H1 (cell line): ENCODE data around the gene SAP30L. TPM values are rescaled to one million over a fixed set of nuclear protein-coding genes. Genes with fewer than 3 reads are reported as not detected.

Source experiments
- CTCF ChIA-PET: fragments of 300-600 bp; sonication (Branson Sonifier 250); formaldehyde crosslinking; loops from one replicate; lab custom pipeline; 2021; ENCODE audit not compliant: partially characterized antibody; lab: Charles Lee
- POLR2A ChIA-PET: fragments of 300-600 bp; sonication (Branson Sonifier 250); formaldehyde crosslinking; loops from one replicate; lab custom pipeline; 2021; ENCODE audit warnings: inconsistent platforms; ENCODE audit not compliant: partially characterized antibody; lab: Charles Lee
- DNase-seq, 2 experiments: peaks; one replicate each; pipeline versions ENCODE4 v3.0.0 to v3.0.0-alpha.2; 2010 to 2022; ENCODE audit warnings: low spot score in 2 of 2, low read depth in 1 of 2, mixed read lengths in 1 of 2
- FAIRE-seq: peaks from 2 replicates; lab custom pipeline; 2011; peaks lifted over from hg19 to GRCh38; lab: Jason Lieb, UNC
- H2AFZ ChIP-seq: 2 replicates; pipeline ENCODE4 v1.8.1; 2012; ENCODE audit warnings: low read length, inconsistent platforms
- H2AK5ac ChIP-seq: 2 replicates; pipeline ENCODE4 v1.6.1; 2013; ENCODE audit warnings: low read depth, low read length
- H2BK120ac ChIP-seq: replicated peaks from 2 replicates; pipeline ENCODE3; 2013; ENCODE audit warnings: low read depth, low read length, inconsistent platforms
- H2BK12ac ChIP-seq: 2 replicates; pipeline ENCODE4 v1.6.1; 2013; ENCODE audit warnings: low read depth, low read length
- H2BK15ac ChIP-seq: 2 replicates; pipeline ENCODE4 v1.6.1; 2013; ENCODE audit warnings: low read length
- H2BK20ac ChIP-seq: 2 replicates; pipeline ENCODE4 v1.6.1; 2013; ENCODE audit warnings: low read length
- H2BK5ac ChIP-seq: 2 replicates; pipeline ENCODE4 v1.6.1; 2013; ENCODE audit warnings: low read depth, low read length
- H3K14ac ChIP-seq: 2 replicates; pipeline ENCODE4 v1.6.1; 2013; ENCODE audit warnings: inconsistent platforms; ENCODE audit not compliant: insufficient read length
- H3K18ac ChIP-seq: 2 replicates; pipeline ENCODE4 v1.6.1; 2013; ENCODE audit warnings: low read length; ENCODE audit errors: extremely low read depth
- H3K23ac ChIP-seq: 2 replicates; pipeline ENCODE4 v1.6.1; 2013; ENCODE audit warnings: inconsistent platforms; ENCODE audit not compliant: insufficient read length
- H3K23me2 ChIP-seq: 2 replicates; pipeline ENCODE4 v1.6.1; 2013; ENCODE audit warnings: low read depth, low read length
- H3K27ac ChIP-seq: 2 replicates; pipeline ENCODE4 v1.6.1; 2011; ENCODE audit warnings: low read depth, low read length, inconsistent platforms
- H3K27me3 ChIP-seq, 4 experiments: replicated peaks in 1 of 4; 1 replicate in 1 of 4; 2 replicates in 3 of 4; pipeline versions ENCODE4 v1.6.1 to v1.8.1; 2011 to 2013; ENCODE audit warnings: low read length in 3 of 4, mild to moderate bottlenecking in 3 of 4, inconsistent platforms in 2 of 4, mixed read lengths in 2 of 4, moderate library complexity in 1 of 4; ENCODE audit not compliant: control insufficient read depth in 3 of 4, insufficient read depth in 3 of 4; ENCODE audit errors: extremely low read depth in 1 of 4
- H3K36me3 ChIP-seq, 4 experiments: 2 replicates each; pipeline versions ENCODE4 v1.6.1 to v1.8.1; 2011 to 2013; ENCODE audit warnings: mild to moderate bottlenecking in 4 of 4, low read length in 3 of 4, moderate library complexity in 2 of 4, control low read depth in 1 of 4, inconsistent platforms in 1 of 4; ENCODE audit not compliant: insufficient read depth in 4 of 4, control insufficient read depth in 2 of 4
- H3K4ac ChIP-seq: replicated peaks from 2 replicates; pipeline ENCODE3; 2013; ENCODE audit warnings: low read length, low read depth, mixed read lengths, inconsistent platforms; ENCODE audit not compliant: insufficient read length
- H3K4me1 ChIP-seq, 4 experiments: replicated peaks in 1 of 4; 1 replicate in 1 of 4; 2 replicates in 3 of 4; pipeline versions ENCODE4 v1.6.1 to v1.8.1; 2011 to 2013; ENCODE audit warnings: low read length in 3 of 4, inconsistent platforms in 2 of 4, mixed read lengths in 1 of 4; ENCODE audit not compliant: insufficient read depth in 4 of 4, control insufficient read depth in 3 of 4
- H3K4me2 ChIP-seq, 2 experiments: 2 replicates each; pipeline versions ENCODE4 v1.6.1 to v1.8.1; 2011 to 2013; ENCODE audit warnings: low read depth in 2 of 2, low read length in 2 of 2, control low read depth in 1 of 2, inconsistent platforms in 1 of 2, mild to moderate bottlenecking in 1 of 2; ENCODE audit not compliant: insufficient read depth in 1 of 2
- H3K4me3 ChIP-seq, 4 experiments: fragments of 200-600, 300-600 bp in 1 of 4; sonication (generic), shearing (Covaris generic), sonication (Bioruptor Twin) in 1 of 4; 2 replicates each; pipeline versions ENCODE4 v1.5.1 to v1.8.1; 2011 to 2016; ENCODE audit warnings: low read length in 4 of 4, low read depth in 3 of 4, control low read depth in 2 of 4, inconsistent platforms in 2 of 4, mild to moderate bottlenecking in 2 of 4, mixed read lengths in 1 of 4, moderate library complexity in 1 of 4; ENCODE audit not compliant: insufficient read depth in 2 of 4; ENCODE audit errors: extremely low read depth in 1 of 4
- H3K56ac ChIP-seq: replicated peaks from 2 replicates; pipeline ENCODE3; 2013; ENCODE audit warnings: low read depth, mild to moderate bottlenecking, mixed read lengths, low read length, inconsistent platforms; ENCODE audit not compliant: insufficient read length
- H3K79me1 ChIP-seq: 2 replicates; pipeline ENCODE4 v1.6.1; 2013; ENCODE audit warnings: low read depth, low read length, control low read depth
- H3K79me2 ChIP-seq, 2 experiments: 2 replicates each; pipeline versions ENCODE4 v1.6.1 to v1.8.1; 2012 to 2013; ENCODE audit warnings: low read length in 2 of 2, mild to moderate bottlenecking in 2 of 2, inconsistent platforms in 1 of 2; ENCODE audit not compliant: insufficient read depth in 2 of 2, control insufficient read depth in 1 of 2
- H3K9ac ChIP-seq, 4 experiments: replicated peaks in 1 of 4; 1 replicate in 1 of 4; 2 replicates in 3 of 4; pipeline versions ENCODE4 v1.6.1 to v1.8.1; 2011 to 2013; ENCODE audit warnings: low read depth in 3 of 4, low read length in 3 of 4, control low read depth in 2 of 4, mild to moderate bottlenecking in 2 of 4, moderate library complexity in 2 of 4, inconsistent platforms in 1 of 4; ENCODE audit errors: extremely low read depth in 1 of 4
- H3K9me3 ChIP-seq, 2 experiments: 2 replicates each; pipeline versions ENCODE4 v1.6.1 to v1.8.1; 2012 to 2013; ENCODE audit warnings: mild to moderate bottlenecking in 2 of 2, moderate library complexity in 2 of 2, control low read depth in 1 of 2, inconsistent platforms in 1 of 2, low read depth in 1 of 2, low read length in 1 of 2, mixed read lengths in 1 of 2; ENCODE audit not compliant: insufficient read depth in 2 of 2
- H4K20me1 ChIP-seq, 2 experiments: replicated peaks in 1 of 2; 2 replicates each; pipeline versions ENCODE3 to v1.8.1; 2011 to 2013; ENCODE audit warnings: inconsistent platforms in 2 of 2, low read length in 2 of 2, mild to moderate bottlenecking in 1 of 2; ENCODE audit not compliant: insufficient read depth in 2 of 2, control insufficient read depth in 1 of 2
- H4K5ac ChIP-seq: 2 replicates; pipeline ENCODE4 v1.6.1; 2013; ENCODE audit warnings: low read length, low read depth, mixed read lengths, inconsistent platforms; ENCODE audit not compliant: insufficient read length
- H4K8ac ChIP-seq: 2 replicates; pipeline ENCODE4 v1.8.0; 2013; ENCODE audit warnings: mild to moderate bottlenecking, moderate library complexity, low read length, inconsistent platforms; ENCODE audit not compliant: insufficient read depth; ENCODE audit errors: extremely low read depth
- H4K91ac ChIP-seq: replicated peaks from 2 replicates; pipeline ENCODE3; 2013; ENCODE audit warnings: low read length, mixed read lengths, inconsistent platforms; ENCODE audit not compliant: insufficient read length
- ASH2L ChIP-seq: fragments of 200-600, 300-600 bp; sonication (generic); IDR thresholded peaks from one replicate; pipeline ENCODE4 v1.7.1; 2017; ENCODE audit warnings: low read length
- BRCA1 ChIP-seq: IDR thresholded peaks from 2 replicates; pipeline ENCODE4 v1.6.1; 2012; ENCODE audit warnings: low read depth, low read length, improper control_type of control experiment
- GABPA ChIP-seq: IDR thresholded peaks from 2 replicates; pipeline ENCODE4 v1.6.1; 2011; ENCODE audit warnings: mild to moderate bottlenecking, low read length, moderate library complexity, borderline replicate concordance; ENCODE audit not compliant: insufficient read depth
- KDM1A ChIP-seq: fragments of 200-600, 300-600 bp; sonication (generic); IDR thresholded peaks from 2 replicates; pipeline ENCODE4 v1.7.1; 2016; ENCODE audit warnings: mild to moderate bottlenecking, low read length, borderline replicate concordance
- MAFK ChIP-seq: IDR thresholded peaks from 2 replicates; pipeline ENCODE4 v1.6.1; 2012; ENCODE audit warnings: low read depth, mild to moderate bottlenecking, improper control_type of control experiment, low read length
- NANOG ChIP-seq: IDR thresholded peaks from 2 replicates; pipeline ENCODE4 v1.6.1; 2011; ENCODE audit warnings: low read length, low read depth, mild to moderate bottlenecking, inconsistent platforms; ENCODE audit not compliant: insufficient read depth, poor library complexity, severe bottlenecking
- POLR2AphosphoS5 ChIP-seq: IDR thresholded peaks from 2 replicates; pipeline ENCODE4 v1.6.1; 2011; ENCODE audit warnings: low read depth, low read length
- RFX5 ChIP-seq: IDR thresholded peaks from 2 replicates; pipeline ENCODE4 v1.6.1; 2011; ENCODE audit warnings: low read depth, low read length, improper control_type of control experiment, borderline replicate concordance
- SIN3A ChIP-seq, 2 experiments: IDR thresholded peaks in 1 of 2; conservative IDR thresholded peaks in 1 of 2; 2 replicates each; pipeline ENCODE4 v1.6.1; 2011 to 2012; ENCODE audit warnings: low read length in 2 of 2, improper control_type of control experiment in 1 of 2, low read depth in 1 of 2, mild to moderate bottlenecking in 1 of 2
- SP1 ChIP-seq: IDR thresholded peaks from 2 replicates; pipeline ENCODE4 v1.6.1; 2011; ENCODE audit warnings: low read depth, low read length
- SP2 ChIP-seq: IDR thresholded peaks from 2 replicates; pipeline ENCODE4 v1.6.1; 2012; ENCODE audit warnings: mild to moderate bottlenecking, low read length, inconsistent platforms
- TAF7 ChIP-seq: optimal IDR thresholded peaks from 2 replicates; pipeline ENCODE3; 2011; ENCODE audit warnings: low read depth, mild to moderate bottlenecking, inconsistent platforms, low read length, moderate library complexity, borderline replicate concordance
- TCF12 ChIP-seq: IDR thresholded peaks from 2 replicates; pipeline ENCODE4 v1.6.1; 2011; ENCODE audit warnings: low read depth, mild to moderate bottlenecking, low read length
- WGBS, 2 experiments: shearing (Covaris generic) in 1 of 2; methylation state at CpG; one replicate each; pipeline versions ENCODE4 v1.1.6 to v1.1.7; 2013 to 2015; ENCODE audit warnings: low lambda C conversion rate in 2 of 2, mixed read lengths in 2 of 2, inconsistent platforms in 1 of 2, low coverage in 1 of 2, missing lambda C conversion rate in 1 of 2; ENCODE audit not compliant: insufficient replicate concordance in 2 of 2, insufficient coverage in 1 of 2, insufficient read length in 1 of 2; ENCODE audit errors: extremely low coverage in 1 of 2, missing lambda C conversion rate in 1 of 2; 5-methylcytosine and 5-hydroxymethylcytosine counted together
- polyA plus RNA-seq, 7 experiments: library from polyadenylated mRNA; depleted of rRNA in 3 of 7; stranded (reverse) in 5 of 7; unstranded in 2 of 7; fragments of >200 nt in 5 of 7; fragments of 200-250 nt in 2 of 7; gene quantifications; 1 replicate in 5 of 7; 2 replicates in 1 of 7; 4 replicates in 1 of 7; pipeline versions ENCODE4 v1.2.1 to v1.2.3, GENCODE V29; 2011 to 2013; ENCODE audit warnings: missing spikeins in 2 of 7, mixed read lengths in 2 of 7
- total RNA-seq: library from RNA; stranded (reverse); fragmentation: NEBNext Ultra II Directional; extraction: Animal tissue kit (Norgen Biotek cat#: 25700); gene quantifications from 2 replicates; pipeline ENCODE4 v1.2.1, GENCODE V29; 2021

Gene SAP30L
- total and polyA plus RNA-seq, 2 of the 8 experiments (the other 6 are each of a cell fraction or from before 2014, with no cell fraction given), result 12.2 to 31.5 TPM

GRCh38 chr5:154437281-154437965 is 8.4 kb upstream of the SAP30L start:
- 88% methylated on average over 5 of the region's 5 CpGs; no CpG with 5 or more reads in 1 of the 2 experiments for WGBS, 2 experiments
- Histone ChIP-seq H3K27ac (no peak overlapping the region), H4K5ac (no peak overlapping the region), H3K27me3 (no peaks in the 10 kb centered on the region), H4K8ac (no peak overlapping the region), H3K4me1 (no peaks in the 10 kb centered on the region), H2AFZ (no peak overlapping the region), H3K36me3 (peaks cover 0 to 31% (median 12%) of the 10 kb centered on the region in 4 experiments; a peak in 7 of 8 replicates), H3K4me2 (no peak overlapping the region), H3K9ac (no peak overlapping the region), H3K4me3 (no peak overlapping the region), H2BK120ac (no peak overlapping the region), H2BK12ac (no peak overlapping the region), H2AK5ac (no peak overlapping the region), H3K9me3 (peaks cover 3% of the 10 kb centered on the region in 2 experiments; a peak in 1 of 4 replicates), H2BK20ac (no peak overlapping the region), H3K79me1 (no peaks in the 10 kb centered on the region), H3K56ac (no peak overlapping the region), H2BK15ac (no peak overlapping the region), H3K23ac (no peak overlapping the region), H3K79me2 (no peaks in the 10 kb centered on the region), H3K4ac (no peak overlapping the region), H3K23me2 (no peaks in the 10 kb centered on the region), H3K18ac (no peak overlapping the region), H4K20me1 (no peaks in the 10 kb centered on the region), H2BK5ac (no peak overlapping the region), H3K14ac (no peak overlapping the region), H4K91ac (no peak overlapping the region)
- POLR2A ChIA-PET, result interaction anchor here (1.4 kb wide), 1 partner anchor 12 kb away, joined by 3 read pairs; no protein-coding TSS in a partner anchor
- no peak for DNase-seq
- CTCF ChIA-PET, result interaction anchor here (0.7 to 1.8 kb wide), 4 partner anchors 30 to 365 kb away, joined by 3 to 4 read pairs (median 4); no protein-coding TSS in a partner anchor
- FAIRE-seq, result no peak
- TF ChIP-seq ASH2L (no peak), SP2 (no peak), GABPA (no peak), POLR2AphosphoS5 (no peak), SP1 (no peak), BRCA1 (no peak), SIN3A (conservative IDR thresholded peaks at IDR 0.05 in 1 of 2, IDR thresholded peaks at IDR 0.05 in 1 of 2; ENCODE audit: low read depth in 1 of 2, low read length in 2 of 2) (no peak), MAFK (no peak), NANOG (no peak), TCF12 (no peak), KDM1A (no peak), TAF7 (no peak), RFX5 (no peak)
